Caco-2 (cell line): ENCODE measurements around the gene RPL14. TPM values are rescaled to one million over a fixed set of nuclear protein-coding genes. Genes with fewer than 3 reads are reported as not detected.

ENCODE experiments used
- BruUV-seq: library from RNA; stranded (reverse); fragments of 400-500 nt; replicated peaks from 2 replicates; lab custom pipeline; 2021; lab: Mats Ljungman, UMichigan
- CTCF ChIA-PET: fragments of 300-600 bp; sonication (Branson Sonifier 250); formaldehyde crosslinking; loops from one replicate; lab custom pipeline; 2022; ENCODE audit warnings: antibody characterized with exemption; lab: Charles Lee
- POLR2A ChIA-PET: fragments of 300-600 bp; sonication (Branson Sonifier 250); formaldehyde crosslinking; loops from one replicate; lab custom pipeline; 2022; ENCODE audit warnings: antibody characterized with exemption; lab: Charles Lee
- DNase-seq, 2 experiments: peaks; one replicate each; pipeline versions ENCODE4 v3.0.0 to v3.0.0-alpha.2; 2020 to 2022
- H3K27me3 ChIP-seq: replicated peaks from 2 replicates; pipeline ENCODE4 v1.6.0; 2011; ENCODE audit warnings: low read length; ENCODE audit not compliant: control insufficient read depth, insufficient read depth
- H3K36me3 ChIP-seq: 2 replicates; pipeline ENCODE4 v1.5.1; 2011; ENCODE audit warnings: low read length; ENCODE audit not compliant: control insufficient read depth, insufficient read depth
- H3K4me1 ChIP-seq: fragments of 250-450 bp; sonication (Bioruptor Pico); 2 replicates; pipeline ENCODE4 v1.5.1; 2020; ENCODE audit warnings: mild to moderate bottlenecking
- H3K4me3 ChIP-seq: 2 replicates; pipeline ENCODE4 v1.5.1; 2011; ENCODE audit warnings: low read depth, mild to moderate bottlenecking, control low read depth, low read length
- H3K9me3 ChIP-seq: fragments of 250-450 bp; sonication (Bioruptor Pico); 2 replicates; pipeline ENCODE4 v1.5.1; 2020; ENCODE audit warnings: mild to moderate bottlenecking, moderate library complexity
- H3K27ac Mint-ChIP-seq: one replicate; pipeline ENCODE4 v1.8.0; 2022; ENCODE audit warnings: mixed read lengths; ENCODE audit not compliant: unreplicated experiment
- H3K27me3 Mint-ChIP-seq: one replicate; pipeline ENCODE4 v1.8.0; 2022; ENCODE audit warnings: mixed read lengths; ENCODE audit not compliant: insufficient read depth, unreplicated experiment
- H3K36me3 Mint-ChIP-seq: one replicate; pipeline ENCODE4 v1.8.0; 2022; ENCODE audit warnings: mild to moderate bottlenecking, mixed read lengths; ENCODE audit not compliant: insufficient read depth, unreplicated experiment
- H3K4me1 Mint-ChIP-seq: one replicate; pipeline ENCODE4 v1.8.0; 2022; ENCODE audit warnings: low read depth, mixed read lengths; ENCODE audit not compliant: unreplicated experiment
- H3K4me3 Mint-ChIP-seq: one replicate; pipeline ENCODE4 v1.8.0; 2022; ENCODE audit warnings: mild to moderate bottlenecking, moderate library complexity, mixed read lengths; ENCODE audit not compliant: unreplicated experiment
- H3K9me3 Mint-ChIP-seq: one replicate; pipeline ENCODE4 v1.8.0; 2022; ENCODE audit warnings: mixed read lengths; ENCODE audit not compliant: unreplicated experiment
- CTCF ChIP-seq, 2 experiments: fragments of 200-600 bp in 1 of 2; IDR thresholded peaks; 1 replicate in 1 of 2; 2 replicates in 1 of 2; pipeline versions ENCODE4 v1.5.1 to v1.8.0; 2011 to 2022; ENCODE audit warnings: antibody characterized with exemption in 1 of 2, control low read depth in 1 of 2, inconsistent platforms in 1 of 2, low read depth in 1 of 2, low read length in 1 of 2, mild to moderate bottlenecking in 1 of 2, moderate library complexity in 1 of 2; ENCODE audit not compliant: insufficient read depth in 1 of 2, severe bottlenecking in 1 of 2, unreplicated experiment in 1 of 2
- intact Hi-C: fragments of 100-400 bp; cut with micrococcal nuclease; formaldehyde crosslinking; loops from one replicate; pipeline ENCODE4 v1.10.0; 2022; ENCODE audit not compliant: unreplicated experiment
- total RNA-seq: library from RNA; stranded (reverse); gene quantifications from 2 replicates; pipeline ENCODE4 v1.2.3, GENCODE V29; 2022

Gene RPL14
- total RNA-seq, 1 experiment from 2014 or later, result 1,589 TPM

GRCh38 chr3:40511031-40511718, 54.0 kb downstream of the RPL14 start:
- Histone ChIP-seq H3K4me1 (no peaks in the 10 kb centered on the region), H3K27me3 (no peaks in the 10 kb centered on the region), H3K4me3 (no peak overlapping the region), H3K9me3 (no peaks in the 10 kb centered on the region), H3K36me3 (peaks cover 2% of the 10 kb centered on the region; the same call in 1 of the 2 replicates)
- CTCF ChIA-PET, result no interaction called here
- DNase-seq, result no peak
- H3K4me3 Mint-ChIP-seq, result no peak overlapping the region
- H3K27ac Mint-ChIP-seq, result no peak overlapping the region
- POLR2A ChIA-PET, result no interaction called here
- no peaks in the 10 kb centered on the region for H3K9me3 Mint-ChIP-seq
- H3K36me3 Mint-ChIP-seq, result peaks cover 47% of the 10 kb centered on the region
- intact Hi-C loops, result no loop called here
- no peaks in the 10 kb centered on the region for H3K4me1 Mint-ChIP-seq
- no peak for TF ChIP-seq CTCF (IDR thresholded peaks at IDR 0.05; ENCODE audit: insufficient read depth in 1 of 2, low read depth in 1 of 2, low read length in 1 of 2, severe bottlenecking in 1 of 2, unreplicated experiment in 1 of 2)
- BruUV-seq, result no TSS peak
- no peaks in the 10 kb centered on the region for H3K27me3 Mint-ChIP-seq

- H3K27me3 ChIP-seq, result no peaks in the 10 kb centered on the region
- H3K4me1 ChIP-seq, result no peaks in the 10 kb centered on the region
- H3K36me3 ChIP-seq, result peaks cover 2% of the 10 kb centered on the region; the same call in 1 of the 2 replicates
- no peaks in the 10 kb centered on the region for H3K27me3 Mint-ChIP-seq
- H3K27ac Mint-ChIP-seq, result no peak overlapping the region
- no peak overlapping the region for H3K4me3 ChIP-seq
- H3K9me3 Mint-ChIP-seq, result no peaks in the 10 kb centered on the region
- POLR2A ChIA-PET, result no interaction called here
- no peaks in the 10 kb centered on the region for H3K9me3 ChIP-seq
- intact Hi-C loops, result no loop called here
- TF ChIP-seq CTCF (IDR thresholded peaks at IDR 0.05; ENCODE audit: insufficient read depth in 1 of 2, low read depth in 1 of 2, low read length in 1 of 2, severe bottlenecking in 1 of 2, unreplicated experiment in 1 of 2), result no peak
- no peak for DNase-seq
- BruUV-seq, result TSS peak; percentile 20
- peaks cover 29% of the 10 kb centered on the region for H3K36me3 Mint-ChIP-seq
- CTCF ChIA-PET, result no interaction called here
- H3K4me3 Mint-ChIP-seq, result no peak overlapping the region
- H3K4me1 Mint-ChIP-seq, result no peaks in the 10 kb centered on the region
These were observed 59.1 kb downstream of the RPL14 start for GRCh38 chr3:40516201-40516600.

- intact Hi-C loops, result no loop called here
- Histone ChIP-seq H3K4me1 (no peaks in the 10 kb centered on the region), H3K27me3 (no peaks in the 10 kb centered on the region), H3K36me3 (no peaks in the 10 kb centered on the region), H3K9me3 (no peaks in the 10 kb centered on the region), H3K4me3 (no peak overlapping the region)
- no peak overlapping the region for H3K4me3 Mint-ChIP-seq
- no peaks in the 10 kb centered on the region for H3K4me1 Mint-ChIP-seq
- POLR2A ChIA-PET, result no interaction called here
- H3K27me3 Mint-ChIP-seq, result no peaks in the 10 kb centered on the region
- CTCF ChIA-PET, result no interaction called here
- TF ChIP-seq CTCF (IDR thresholded peaks at IDR 0.05; ENCODE audit: insufficient read depth in 1 of 2, low read depth in 1 of 2, low read length in 1 of 2, severe bottlenecking in 1 of 2, unreplicated experiment in 1 of 2), result no peak
- no peak for DNase-seq
- H3K27ac Mint-ChIP-seq, result no peak overlapping the region
- BruUV-seq, result no TSS peak
- peaks cover 23% of the 10 kb centered on the region for H3K36me3 Mint-ChIP-seq
- no peaks in the 10 kb centered on the region for H3K9me3 Mint-ChIP-seq
These were observed 60.9 kb downstream of the RPL14 start for GRCh38 chr3:40518067-40518466.

Other genes starting within 250 kb of the RPL14 start
- gene EIF1B, start 147.6 kb upstream of the RPL14 start, total RNA-seq, result 45.8 and 47.3 TPM in 2 replicates
- not detected in 2 replicates for gene ENTPD3, start 70.2 kb upstream of the RPL14 start, total RNA-seq
- 4.9 and 6.8 TPM in 2 replicates for gene ZNF619, start 19.8 kb downstream of the RPL14 start, total RNA-seq
- 11.9 and 12.1 TPM in 2 replicates for gene ZNF620, start 48.7 kb downstream of the RPL14 start, total RNA-seq
- 23.6 and 23.7 TPM in 2 replicates for gene ZNF621, start 67.6 kb downstream of the RPL14 start, total RNA-seq